Measurements from ENCODE around the gene SLC35A1.

The SLC35A1 gene

DNA sequence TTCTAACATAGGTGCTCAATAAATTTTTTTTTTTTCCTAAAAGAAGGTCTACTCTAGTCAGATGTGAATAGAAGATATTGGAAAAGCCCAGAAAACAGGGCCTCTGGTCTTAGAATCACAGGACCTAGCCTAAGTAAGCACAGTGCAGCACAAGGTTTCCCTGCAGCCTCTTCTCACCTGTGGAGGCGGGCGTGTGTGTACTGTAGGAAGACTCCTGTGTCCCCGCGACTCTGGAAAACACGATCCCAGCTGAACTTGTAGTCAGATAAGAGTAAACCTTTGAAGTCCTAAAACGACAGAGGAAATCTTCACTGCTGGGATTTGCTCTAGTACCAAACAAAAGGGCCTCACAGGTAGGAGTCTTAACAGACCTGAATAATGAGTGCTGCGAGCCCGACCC, 45.7 kb downstream of the SLC35A1 start:
- no peak overlapping the region for H3K4me3 ChIP-seq (replicated peaks; ENCODE audit: low read depth, low read length)
- TF ChIP-seq, protein P1, sequence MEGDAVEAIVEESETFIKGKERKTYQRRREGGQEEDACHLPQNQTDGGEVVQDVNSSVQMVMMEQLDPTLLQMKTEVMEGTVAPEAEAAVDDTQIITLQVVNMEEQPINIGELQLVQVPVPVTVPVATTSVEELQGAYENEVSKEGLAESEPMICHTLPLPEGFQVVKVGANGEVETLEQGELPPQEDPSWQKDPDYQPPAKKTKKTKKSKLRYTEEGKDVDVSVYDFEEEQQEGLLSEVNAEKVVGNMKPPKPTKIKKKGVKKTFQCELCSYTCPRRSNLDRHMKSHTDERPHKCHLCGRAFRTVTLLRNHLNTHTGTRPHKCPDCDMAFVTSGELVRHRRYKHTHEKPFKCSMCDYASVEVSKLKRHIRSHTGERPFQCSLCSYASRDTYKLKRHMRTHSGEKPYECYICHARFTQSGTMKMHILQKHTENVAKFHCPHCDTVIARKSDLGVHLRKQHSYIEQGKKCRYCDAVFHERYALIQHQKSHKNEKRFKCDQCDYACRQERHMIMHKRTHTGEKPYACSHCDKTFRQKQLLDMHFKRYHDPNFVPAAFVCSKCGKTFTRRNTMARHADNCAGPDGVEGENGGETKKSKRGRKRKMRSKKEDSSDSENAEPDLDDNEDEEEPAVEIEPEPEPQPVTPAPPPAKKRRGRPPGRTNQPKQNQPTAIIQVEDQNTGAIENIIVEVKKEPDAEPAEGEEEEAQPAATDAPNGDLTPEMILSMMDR (IDR thresholded peaks at IDR 0.05; ENCODE audit: low read depth, low read length, missing control alignments) = no peak
- no peak for DNase-seq (ENCODE audit: extremely low read depth, low read depth)

DNA sequence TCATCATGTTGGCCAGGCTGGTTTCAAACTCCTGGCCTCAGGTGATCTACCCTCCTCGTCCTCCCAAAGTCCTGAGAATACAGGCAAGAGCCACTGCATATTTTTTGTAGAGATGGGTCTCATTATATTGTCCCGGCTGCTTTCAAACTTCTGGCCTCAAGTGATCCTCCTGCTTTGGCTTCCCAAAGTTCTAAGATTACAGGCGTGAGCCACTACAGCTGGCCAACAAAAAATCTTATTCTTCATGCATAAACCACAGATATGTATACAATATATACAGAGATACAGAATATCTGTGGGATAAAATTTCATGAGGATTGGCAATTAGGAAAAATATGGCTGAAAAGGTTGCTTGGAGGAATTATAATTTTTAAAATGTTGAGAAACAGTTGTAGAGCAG, 49.9 kb downstream of the SLC35A1 start:
- no peak overlapping the region for H3K4me3 ChIP-seq (replicated peaks; ENCODE audit: low read depth, low read length)
- TF ChIP-seq, protein P1 (IDR thresholded peaks at IDR 0.05; ENCODE audit: low read depth, low read length, missing control alignments) = no peak
- no peak for DNase-seq (ENCODE audit: extremely low read depth, low read depth)

DNA sequence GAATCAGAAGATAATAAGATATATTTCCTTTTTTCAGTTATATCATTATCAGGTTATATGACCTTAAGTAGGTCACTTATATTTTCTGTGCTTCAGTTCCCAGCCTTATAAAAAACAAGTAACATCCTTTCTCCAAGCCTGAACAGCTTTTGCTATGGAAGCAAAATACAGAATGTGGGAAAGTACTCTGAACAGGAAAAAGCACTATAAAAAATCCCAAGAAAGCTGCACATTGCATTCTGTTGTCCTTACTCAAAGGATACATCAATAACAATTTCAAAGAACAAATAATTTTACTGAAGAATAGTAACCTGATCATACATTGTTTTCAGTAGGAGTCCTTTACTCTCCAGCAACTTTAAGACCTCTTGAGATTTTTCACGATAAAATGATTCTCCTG, 56.4 kb downstream of the SLC35A1 start:
- TF ChIP-seq, protein P1 (IDR thresholded peaks at IDR 0.05; ENCODE audit: low read depth, low read length, missing control alignments) = no peak
- H3K4me3 ChIP-seq (replicated peaks; ENCODE audit: low read depth, low read length) = no peak overlapping the region
- no peak for DNase-seq (ENCODE audit: extremely low read depth, low read depth)

DNA sequence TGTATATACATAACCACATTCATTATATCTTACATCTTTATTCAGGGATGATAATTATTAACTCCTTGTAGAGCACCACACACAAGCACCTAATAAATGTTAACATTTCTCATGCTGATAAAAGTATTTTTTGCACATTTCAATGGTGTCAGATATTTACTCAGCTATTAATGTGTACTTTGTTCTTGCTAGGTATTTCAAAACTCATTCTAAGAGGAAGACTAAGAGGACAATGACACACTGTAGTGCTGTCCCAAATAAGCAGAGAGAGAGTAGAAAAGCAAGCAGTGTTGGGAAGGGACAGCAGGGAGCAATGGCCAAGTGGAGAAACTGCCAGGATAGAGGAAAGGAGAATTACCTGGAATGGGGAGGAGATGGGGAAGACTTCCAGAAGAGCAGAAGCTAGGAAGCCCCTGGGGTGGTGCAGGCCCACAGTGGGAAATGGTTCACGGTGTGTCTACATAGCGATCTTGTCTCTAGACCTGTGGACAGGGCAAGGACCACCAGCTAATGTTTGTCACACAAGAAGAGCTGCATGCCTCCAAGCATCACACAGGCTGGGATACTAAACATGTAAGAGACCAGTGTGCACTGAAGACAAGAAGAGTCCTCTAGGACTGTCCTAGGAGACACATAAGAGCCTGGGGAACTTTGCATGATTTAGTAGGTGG, 61.7 kb downstream of the SLC35A1 start:
- TF ChIP-seq, protein P1 (IDR thresholded peaks at IDR 0.05; ENCODE audit: low read depth, low read length, missing control alignments) = no peak
- no peak for DNase-seq (ENCODE audit: extremely low read depth, low read depth)
- no peak overlapping the region for H3K4me3 ChIP-seq (replicated peaks; ENCODE audit: low read depth, low read length)

DNA sequence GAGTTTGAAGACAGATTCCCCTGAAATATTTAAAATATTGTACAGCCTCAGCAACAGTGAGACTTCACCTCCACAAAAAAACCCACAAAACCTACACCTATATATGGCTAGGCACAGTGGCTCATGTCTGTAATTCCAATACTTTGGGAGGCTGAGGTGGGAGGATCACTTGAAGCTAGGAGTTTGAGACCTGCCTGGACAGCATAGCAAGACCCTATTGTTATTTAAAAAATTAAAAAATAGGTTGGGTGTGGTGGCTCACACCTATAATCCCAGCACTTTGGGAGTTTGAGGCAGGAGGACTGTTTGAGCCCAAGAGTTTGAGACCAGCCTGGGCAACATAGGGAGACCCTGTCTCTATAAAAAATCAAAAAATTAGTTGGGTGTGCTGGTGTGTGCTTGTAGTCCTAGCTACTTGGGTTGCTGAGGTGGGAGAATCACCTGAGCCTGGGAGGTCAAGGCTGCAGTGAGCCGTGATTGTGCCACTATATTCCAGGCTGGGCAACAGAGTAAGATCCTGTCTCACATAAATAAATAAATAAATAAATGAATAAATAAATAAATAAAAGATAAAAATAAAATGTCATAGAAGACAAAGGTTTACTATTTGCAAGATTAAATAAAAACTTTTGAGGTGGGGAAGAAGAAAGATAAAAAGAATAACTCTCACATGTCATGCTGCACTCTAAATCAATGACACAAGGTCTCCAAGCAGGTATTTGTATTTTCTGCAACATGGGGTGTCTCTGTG, 65.9 kb downstream of the SLC35A1 start:
- no peak for DNase-seq (ENCODE audit: extremely low read depth, low read depth)
- TF ChIP-seq, protein P1 (IDR thresholded peaks at IDR 0.05; ENCODE audit: low read depth, low read length, missing control alignments) = no peak
- no peak overlapping the region for H3K4me3 ChIP-seq (replicated peaks; ENCODE audit: low read depth, low read length)

DNA sequence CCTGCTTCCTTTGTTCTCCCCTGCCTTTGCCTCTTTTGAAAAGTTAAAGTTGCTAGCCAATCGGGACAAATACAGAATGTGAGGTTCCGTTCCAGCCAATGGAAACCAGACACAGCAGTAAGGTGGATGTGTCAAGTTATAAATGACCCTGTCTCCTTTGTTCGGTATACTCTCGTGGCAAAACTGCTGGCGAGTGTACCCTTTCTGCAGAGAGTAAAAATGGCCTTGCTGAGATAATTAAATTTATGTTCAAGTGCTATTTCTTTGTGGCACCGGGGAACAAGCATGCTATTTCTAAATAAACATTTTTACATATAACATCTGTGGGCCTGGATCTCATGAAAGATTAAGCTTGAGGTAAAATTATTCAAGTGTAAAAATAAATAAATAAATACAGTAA, 66.8 kb downstream of the SLC35A1 start:
- TF ChIP-seq, protein P1 (IDR thresholded peaks at IDR 0.05; ENCODE audit: low read depth, low read length, missing control alignments) = no peak
- no peak overlapping the region for H3K4me3 ChIP-seq (replicated peaks; ENCODE audit: low read depth, low read length)
- DNase-seq (ENCODE audit: extremely low read depth, low read depth) = no peak

Measured in HFF-Myc (cell line).